Skeletal muscle tissue (tissue), 4 donors: ENCODE data around the gene GBF1. TPM values are rescaled to one million over a fixed set of nuclear protein-coding genes. Genes with fewer than 3 reads are reported as not detected.

ENCODE experiments used
- H3K27ac ChIP-seq: one replicate; pipeline ENCODE4 v1.7.0; 2013; ENCODE audit warnings: mild to moderate bottlenecking, low read depth, low read length, inconsistent platforms
- H3K27me3 ChIP-seq, 3 donors: one replicate each; pipeline ENCODE4 v1.7.0; 2013; ENCODE audit warnings: low read length in 3 of 3; ENCODE audit not compliant: control insufficient read depth in 3 of 3, insufficient read depth in 3 of 3
- H3K36me3 ChIP-seq, 3 donors: one replicate each; pipeline ENCODE4 v1.7.0; 2013; ENCODE audit warnings: low read length in 3 of 3; ENCODE audit not compliant: control insufficient read depth in 3 of 3, insufficient read depth in 3 of 3
- H3K4me1 ChIP-seq, 3 donors: one replicate each; pipeline ENCODE4 v1.7.0; 2013; ENCODE audit warnings: low read length in 3 of 3, mild to moderate bottlenecking in 3 of 3; ENCODE audit not compliant: control insufficient read depth in 3 of 3, insufficient read depth in 3 of 3
- H3K4me3 ChIP-seq, 3 donors: one replicate each; pipeline ENCODE4 v1.7.0; 2013; ENCODE audit warnings: low read length in 3 of 3
- H3K9ac ChIP-seq, 3 donors: one replicate each; pipeline ENCODE4 v1.7.0; 2013; ENCODE audit warnings: low read length in 3 of 3, mild to moderate bottlenecking in 3 of 3, moderate library complexity in 2 of 3, low read depth in 1 of 3
- H3K9me3 ChIP-seq, 3 donors: one replicate each; pipeline ENCODE4 v1.7.0; 2013; ENCODE audit warnings: low read length in 3 of 3; ENCODE audit not compliant: control insufficient read depth in 3 of 3
- total RNA-seq: library from RNA; depleted of rRNA; stranded (reverse); fragments of >200 nt; gene quantifications from one replicate; pipeline ENCODE4 v1.2.3, GENCODE V29; 2014
- donor health status: Osteomylitis.

The GBF1 gene
- total RNA-seq, 1 donor from 2014 or later, result 17.7 TPM

DNA sequence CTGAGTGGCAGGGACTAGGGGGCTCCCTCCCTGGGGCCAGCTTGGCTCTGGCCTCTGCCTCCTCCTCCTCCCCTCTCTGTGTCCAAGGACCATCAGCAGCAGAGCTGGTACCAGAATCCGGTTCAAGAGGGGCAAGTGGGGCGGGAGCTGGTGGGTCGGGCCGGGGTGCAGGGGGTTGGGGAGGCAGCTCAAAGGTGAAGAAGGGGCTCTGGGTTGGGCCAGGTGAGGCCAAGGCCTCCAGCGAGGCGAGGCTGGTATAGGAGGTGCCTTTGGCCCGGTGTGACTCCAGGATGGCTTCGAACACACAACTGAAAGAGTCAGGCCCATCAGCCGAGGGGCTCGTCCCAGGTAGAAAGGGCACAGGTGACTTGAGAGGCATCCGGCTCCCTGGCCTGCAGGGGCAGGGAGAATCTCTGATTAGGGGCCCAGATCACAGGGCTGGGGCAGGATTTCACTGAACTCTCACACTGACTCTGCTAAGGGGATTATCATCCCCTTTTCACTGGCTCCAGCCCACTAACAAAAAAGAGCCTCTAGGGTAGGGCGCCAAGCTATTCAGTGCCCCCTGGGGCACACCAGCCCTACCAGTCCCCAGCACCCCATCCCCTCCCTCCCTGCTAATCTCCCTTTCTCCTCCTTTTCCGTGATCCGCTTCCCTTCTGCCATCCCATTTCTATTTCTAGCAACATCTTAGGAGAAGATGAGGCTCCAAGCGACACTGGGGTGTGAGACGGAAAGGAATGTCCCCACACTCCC is 168.7 kb downstream of the GBF1 start:
- Histone ChIP-seq H3K36me3 (no peaks in the 10 kb centered on the region), H3K27ac (no peak overlapping the region), H3K9ac (no peak overlapping the region), H3K27me3 (peaks cover 71 to 84% (median 71%) of the 10 kb centered on the region in 3 donors), H3K9me3 (no peaks in the 10 kb centered on the region), H3K4me3 (no peak overlapping the region), H3K4me1 (peaks cover 3 to 9% (median 7%) of the 10 kb centered on the region in 3 donors)

DNA sequence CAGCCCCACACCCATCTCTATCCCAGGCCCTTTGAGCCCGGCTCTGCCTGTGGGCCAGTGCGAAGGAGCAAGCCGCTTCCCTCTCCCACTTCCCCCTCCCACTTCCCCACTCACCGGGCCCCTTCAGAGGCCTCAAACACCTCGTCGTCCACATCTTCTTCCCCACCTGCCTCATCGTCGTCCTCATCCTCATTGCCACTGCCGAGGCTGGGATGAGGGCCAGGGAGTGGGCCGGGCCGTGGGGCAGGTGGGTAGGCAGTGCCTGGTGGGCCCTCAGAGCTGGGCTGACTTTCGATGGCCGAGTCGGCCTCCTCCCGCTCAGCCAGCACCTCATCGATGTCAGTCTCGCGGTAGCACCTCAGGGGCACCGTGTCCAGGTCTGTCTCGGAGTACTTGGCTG is 169.4 kb downstream of the GBF1 start:
- Histone ChIP-seq H3K36me3 (no peaks in the 10 kb centered on the region), H3K4me3 (no peak overlapping the region), H3K9me3 (no peaks in the 10 kb centered on the region), H3K27ac (no peak overlapping the region), H3K4me1 (peaks cover 10 to 14% (median 14%) of the 10 kb centered on the region in 3 donors), H3K9ac (no peak overlapping the region), H3K27me3 (peaks cover 65 to 82% (median 66%) of the 10 kb centered on the region in 3 donors)

- no peak overlapping the region for H3K27ac ChIP-seq
- no peaks in the 10 kb centered on the region for H3K36me3 ChIP-seq
- H3K4me1 ChIP-seq, result peaks cover 16 to 17% (median 16%) of the 10 kb centered on the region in 3 donors
- peaks cover 50 to 67% (median 51%) of the 10 kb centered on the region in 3 donors for H3K27me3 ChIP-seq
- H3K9me3 ChIP-seq, result no peaks in the 10 kb centered on the region
- H3K4me3 ChIP-seq, result no peak overlapping the region
- H3K9ac ChIP-seq, result no peak overlapping the region
These were observed 171.0 kb downstream of the GBF1 start for GRCh38 chr10:102416283-102416682.

DNA sequence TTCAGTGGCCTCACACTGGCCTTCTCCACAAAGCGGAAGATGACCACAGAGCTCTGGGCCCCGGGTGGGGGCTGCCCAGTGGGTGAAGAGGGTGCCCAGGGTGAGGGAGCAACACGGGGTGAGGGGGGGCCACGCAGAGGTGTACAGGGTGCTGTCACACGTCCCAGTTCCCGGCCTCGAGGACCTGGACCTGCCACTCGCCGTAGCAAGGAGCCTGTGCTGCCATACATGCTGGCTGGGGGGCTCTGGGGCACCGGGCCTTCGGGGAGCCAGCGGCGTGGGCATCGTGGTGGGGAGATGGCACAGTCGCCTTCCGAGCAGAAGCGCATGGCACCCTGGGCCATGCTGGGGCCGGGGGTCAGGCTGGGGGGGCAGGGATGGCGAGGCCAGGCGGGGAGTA is 171.4 kb downstream of the GBF1 start:
- peaks cover 46 to 63% (median 47%) of the 10 kb centered on the region in 3 donors for H3K27me3 ChIP-seq
- H3K9me3 ChIP-seq, result no peaks in the 10 kb centered on the region
- H3K9ac ChIP-seq, result no peak overlapping the region
- H3K4me1 ChIP-seq, result peaks cover 17 to 20% (median 18%) of the 10 kb centered on the region in 3 donors
- no peaks in the 10 kb centered on the region for H3K36me3 ChIP-seq
- no peak overlapping the region for H3K4me3 ChIP-seq
- H3K27ac ChIP-seq, result no peak overlapping the region

DNA sequence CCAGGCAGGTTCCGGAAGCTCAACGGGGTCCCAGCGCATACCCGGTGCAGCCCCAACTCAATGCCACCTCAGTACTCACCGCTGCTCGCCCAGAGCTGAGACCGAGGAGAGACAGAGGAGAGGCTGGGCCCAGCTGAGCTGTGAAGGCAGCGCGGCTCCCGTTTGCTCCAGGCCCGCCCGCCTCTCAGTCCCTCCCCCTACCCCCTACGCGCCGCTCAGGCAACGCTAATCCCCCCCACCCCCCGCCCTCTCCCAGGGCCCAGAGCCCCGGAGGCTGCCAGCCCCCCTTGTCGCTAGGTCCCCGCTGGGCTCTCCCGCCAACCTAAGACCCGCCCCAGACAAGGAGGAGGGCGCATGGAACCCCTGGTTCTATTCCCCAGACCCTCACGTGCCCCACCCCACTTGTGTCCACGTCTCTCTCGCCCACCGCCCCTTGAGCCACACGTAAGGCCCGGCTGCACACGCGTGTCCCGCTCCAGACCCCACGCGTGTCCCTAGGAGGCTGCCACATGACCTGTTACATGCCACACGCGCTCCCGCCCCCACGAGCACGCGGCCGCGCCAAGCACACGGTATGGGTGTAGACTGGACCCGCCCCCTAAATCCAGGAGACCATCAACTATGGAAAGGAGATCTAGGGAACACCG is 173.4 kb downstream of the GBF1 start, which contains the start of gene PSD:
TSS of gene PSD (minus strand) at position 164 of the 647 bp plus-strand sequence. CDS start 1,747 bp downstream, outside the sequence.
- peaks cover 27 to 43% (median 29%) of the 10 kb centered on the region in 3 donors for H3K27me3 ChIP-seq
- H3K27ac ChIP-seq, result no peak within 1 kb of the TSS
- peaks cover 33 to 38% (median 34%) of the 10 kb centered on the region in 3 donors for H3K4me1 ChIP-seq
- peak within 1 kb of the TSS; percentile 81 to 99 (median 97) for H3K4me3 ChIP-seq
- H3K36me3 ChIP-seq, result peaks cover 8 to 10% (median 8%) of the 10 kb centered on the region in 3 donors
- no peak within 1 kb of the TSS for H3K9ac ChIP-seq
- no peaks in the 10 kb centered on the region for H3K9me3 ChIP-seq

GRCh38 chr10:102419269-102420180 is 174.2 kb downstream of the GBF1 start:
- Histone ChIP-seq H3K27me3 (peaks cover 23 to 38% (median 25%) of the 10 kb centered on the region in 3 donors), H3K4me1 (peaks cover 33 to 38% (median 34%) of the 10 kb centered on the region in 3 donors), H3K9ac (peak overlapping the region in 2 of 3 donors; percentile 92 to 94), H3K4me3 (peak overlapping the region; percentile 81 to 99 (median 97)), H3K36me3 (peaks cover 15 to 16% (median 16%) of the 10 kb centered on the region in 3 donors), H3K27ac (peak overlapping the region; percentile 72), H3K9me3 (no peaks in the 10 kb centered on the region)

DNA sequence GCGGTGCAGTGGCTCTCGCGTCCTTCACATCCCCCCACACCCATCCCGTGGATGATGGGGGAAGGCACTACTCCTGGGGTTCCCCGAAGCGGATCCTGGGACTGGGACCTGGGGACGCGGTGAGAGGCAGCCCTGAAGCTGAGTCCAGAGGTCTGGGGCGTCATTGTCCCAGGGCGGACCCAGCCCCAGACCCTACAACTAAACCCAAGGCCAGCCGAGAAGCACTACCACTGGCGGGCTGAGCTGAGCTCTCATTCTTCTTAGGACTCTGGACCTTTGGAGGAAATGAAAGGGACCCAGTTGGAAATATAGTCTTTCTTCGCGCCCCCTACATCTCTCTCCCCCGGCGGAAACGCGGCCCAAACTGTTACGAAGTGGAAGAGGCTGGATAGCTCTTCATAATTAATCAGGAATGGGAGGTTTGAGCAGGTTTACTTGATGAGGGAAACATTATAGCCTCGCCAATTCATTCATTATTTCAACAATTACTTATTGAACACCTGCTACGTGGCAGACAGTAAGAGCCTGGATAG is 174.9 kb downstream of the GBF1 start:
- Histone ChIP-seq H3K9ac (peak overlapping the region; percentile 92 to 94 (median 94)), H3K27me3 (peaks cover 17 to 31% (median 23%) of the 10 kb centered on the region in 3 donors), H3K9me3 (no peaks in the 10 kb centered on the region), H3K4me1 (peaks cover 33 to 38% (median 34%) of the 10 kb centered on the region in 3 donors), H3K4me3 (peak overlapping the region; percentile 81 to 99 (median 97)), H3K36me3 (peaks cover 17 to 20% (median 19%) of the 10 kb centered on the region in 3 donors), H3K27ac (peak overlapping the region; percentile 72)

- Histone ChIP-seq H3K9me3 (no peaks in the 10 kb centered on the region), H3K9ac (peak within 1 kb of the TSS; percentile 92 to 94 (median 94)), H3K4me1 (peaks cover 33 to 38% (median 34%) of the 10 kb centered on the region in 3 donors), H3K36me3 (peaks cover 17 to 20% (median 19%) of the 10 kb centered on the region in 3 donors), H3K4me3 (peak within 1 kb of the TSS; percentile 81 to 99 (median 97)), H3K27me3 (peaks cover 16 to 25% (median 17%) of the 10 kb centered on the region in 3 donors), H3K27ac (peak within 1 kb of the TSS; percentile 72)
These were observed 175.6 kb downstream of the GBF1 start, which contains the start of gene FBXL15 for GRCh38 chr10:102420714-102421506. Gene FBXL15 (plus strand): TSS chr10:102420836. CDS start chr10:102421130, 294 bp downstream.
